ENCODE results near the gene POLD4.

DNA sequence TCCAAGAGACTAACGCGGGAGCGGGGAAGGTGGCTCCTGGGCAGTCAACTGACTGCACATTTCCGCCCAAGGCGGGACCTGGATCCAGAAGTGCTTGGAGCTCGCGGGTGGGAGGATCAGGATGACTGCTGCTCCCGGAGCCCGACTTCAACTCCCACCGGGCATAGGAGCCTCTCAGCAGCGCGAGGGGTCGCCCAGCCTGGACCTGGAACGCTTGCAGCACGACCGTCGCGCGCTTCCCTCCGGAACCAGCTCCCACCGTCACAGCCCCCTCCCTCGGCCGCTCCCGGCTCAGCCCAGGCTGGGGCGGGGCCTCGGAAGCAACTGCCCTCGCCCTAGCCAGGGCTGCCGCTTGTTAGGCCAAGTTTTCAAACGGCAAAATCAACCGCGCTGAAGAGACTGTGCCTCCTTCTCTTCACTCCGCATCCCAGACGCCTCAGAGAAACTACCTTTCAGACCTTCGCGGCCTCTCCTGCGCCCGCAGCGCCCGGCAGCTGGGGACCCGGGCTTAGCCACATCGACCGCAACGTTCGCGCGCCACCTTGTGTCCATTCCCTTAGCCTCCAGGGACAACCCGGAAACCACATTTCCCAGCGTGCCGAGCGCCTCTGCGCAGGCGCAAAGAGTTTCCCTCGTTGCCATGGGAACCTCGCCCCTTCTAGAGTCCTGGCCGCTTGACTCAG lies 36.0 kb downstream of the POLD4 start:
- TF ChIP-seq, protein P1, sequence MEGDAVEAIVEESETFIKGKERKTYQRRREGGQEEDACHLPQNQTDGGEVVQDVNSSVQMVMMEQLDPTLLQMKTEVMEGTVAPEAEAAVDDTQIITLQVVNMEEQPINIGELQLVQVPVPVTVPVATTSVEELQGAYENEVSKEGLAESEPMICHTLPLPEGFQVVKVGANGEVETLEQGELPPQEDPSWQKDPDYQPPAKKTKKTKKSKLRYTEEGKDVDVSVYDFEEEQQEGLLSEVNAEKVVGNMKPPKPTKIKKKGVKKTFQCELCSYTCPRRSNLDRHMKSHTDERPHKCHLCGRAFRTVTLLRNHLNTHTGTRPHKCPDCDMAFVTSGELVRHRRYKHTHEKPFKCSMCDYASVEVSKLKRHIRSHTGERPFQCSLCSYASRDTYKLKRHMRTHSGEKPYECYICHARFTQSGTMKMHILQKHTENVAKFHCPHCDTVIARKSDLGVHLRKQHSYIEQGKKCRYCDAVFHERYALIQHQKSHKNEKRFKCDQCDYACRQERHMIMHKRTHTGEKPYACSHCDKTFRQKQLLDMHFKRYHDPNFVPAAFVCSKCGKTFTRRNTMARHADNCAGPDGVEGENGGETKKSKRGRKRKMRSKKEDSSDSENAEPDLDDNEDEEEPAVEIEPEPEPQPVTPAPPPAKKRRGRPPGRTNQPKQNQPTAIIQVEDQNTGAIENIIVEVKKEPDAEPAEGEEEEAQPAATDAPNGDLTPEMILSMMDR (IDR thresholded peaks at IDR 0.05) = peak; percentile 58 to 99 (median 96)
- peak in 1 of 2 donors; percentile 72 for TF ChIP-seq POLR2A (IDR thresholded peaks at IDR 0.05)
